Measurements from ENCODE around the gene RNU1-1.

GRCh38 chr1:16521288-16521583, 7.2 kb upstream of the RNU1-1 start:
- no peak for TF ChIP-seq EZH2phosphoT487 (IDR thresholded peaks at IDR 0.05; ENCODE audit: borderline replicate concordance, low read depth, low read length)
- TF ChIP-seq CTCF (conservative IDR thresholded peaks at IDR 0.05; ENCODE audit: low read length), result no peak

Measured in OCI-LY7 (cell line).